Myocyte (in vitro differentiated cells): ENCODE results near the gene F5. TPM values are rescaled to one million over a fixed set of nuclear protein-coding genes. Genes with fewer than 3 reads are reported as not detected.
A peak's percentile ranks its signal among the peaks of the same experiment; 100 is the strongest.
"Not testable (repeated sequence)": the region's sequence is repeated elsewhere in the genome, so short reads cannot be mapped to it uniquely, and the experiment has no call there.

ENCODE experiments used
- DNase-seq: peaks from one replicate; pipeline ENCODE4 v3.0.0-alpha.2; 2012; ENCODE audit warnings: low read depth
- total RNA-seq: library from RNA; depleted of rRNA; stranded (reverse); fragments of >200 nt; gene quantifications from 2 replicates; pipeline ENCODE4 v1.2.3, GENCODE V29; 2014

The F5 gene
- total RNA-seq, 1 donor from 2014 or later = not detected

- peak; percentile 52 for DNase-seq
These were observed 74.8 kb downstream of the F5 start for GRCh38 chr1:169511316-169512005.

- DNase-seq = no peak
These were observed 76.2 kb downstream of the F5 start for GRCh38 chr1:169510060-169510459.

- no peak for DNase-seq
These were observed 76.9 kb downstream of the F5 start for GRCh38 chr1:169509354-169509753.

- no peak for DNase-seq
These were observed 77.6 kb downstream of the F5 start for GRCh38 chr1:169508432-169509338.

GRCh38 chr1:169507413-169507812 lies 78.9 kb downstream of the F5 start:
- no peak for DNase-seq

GRCh38 chr1:169503601-169504000 lies 82.7 kb downstream of the F5 start:
- not testable (repeated sequence) for DNase-seq

- no peak for DNase-seq
These were observed 86.5 kb downstream of the F5 start for GRCh38 chr1:169499807-169500206.

GRCh38 chr1:169497317-169497716 lies 89.0 kb downstream of the F5 start:
- DNase-seq = no peak

GRCh38 chr1:169495916-169496315 lies 90.4 kb downstream of the F5 start:
- no peak for DNase-seq

GRCh38 chr1:169495046-169495775 lies 91.1 kb downstream of the F5 start:
- no peak for DNase-seq

GRCh38 chr1:169494343-169494742 lies 91.9 kb downstream of the F5 start:
- no peak for DNase-seq

- no peak for DNase-seq
These were observed 93.0 kb downstream of the F5 start for GRCh38 chr1:169493251-169493650.

- peak; percentile 22 for DNase-seq
These were observed 94.4 kb downstream of the F5 start for GRCh38 chr1:169491845-169492281.

- DNase-seq = no peak
These were observed 98.1 kb downstream of the F5 start for GRCh38 chr1:169488157-169488556.

- peak; percentile 59 for DNase-seq
These were observed 98.7 kb downstream of the F5 start for GRCh38 chr1:169487561-169487960.

- DNase-seq = no peak
These were observed 99.1 kb downstream of the F5 start for GRCh38 chr1:169487133-169487532.

GRCh38 chr1:169486281-169487051 lies 99.8 kb downstream of the F5 start:
- DNase-seq = peak; percentile 45

GRCh38 chr1:169485431-169486280 lies 100.6 kb downstream of the F5 start, which contains the start of gene SLC19A2:
TSS of gene SLC19A2 (minus strand) at chr1:169485944. CDS start at chr1:169485766, 178 bp downstream.
- peak; percentile 100 for DNase-seq

GRCh38 chr1:169484683-169485430 lies 101.4 kb downstream of the F5 start:
- DNase-seq = peak; percentile 49
